NCI-H2171 treated with DMSO at 0.1 percent for 48 hours (cell line): ENCODE results near the gene ZNG1F.
"Not testable (repeated sequence)": the region's sequence is repeated elsewhere in the genome, so short reads cannot be mapped to it uniquely, and the experiment has no call there.

ENCODE experiments used
- DNase-seq: peaks from one replicate; lab custom pipeline; 2025; lab: John Stamatoyannopoulos, UW

The ZNG1F gene

DNA sequence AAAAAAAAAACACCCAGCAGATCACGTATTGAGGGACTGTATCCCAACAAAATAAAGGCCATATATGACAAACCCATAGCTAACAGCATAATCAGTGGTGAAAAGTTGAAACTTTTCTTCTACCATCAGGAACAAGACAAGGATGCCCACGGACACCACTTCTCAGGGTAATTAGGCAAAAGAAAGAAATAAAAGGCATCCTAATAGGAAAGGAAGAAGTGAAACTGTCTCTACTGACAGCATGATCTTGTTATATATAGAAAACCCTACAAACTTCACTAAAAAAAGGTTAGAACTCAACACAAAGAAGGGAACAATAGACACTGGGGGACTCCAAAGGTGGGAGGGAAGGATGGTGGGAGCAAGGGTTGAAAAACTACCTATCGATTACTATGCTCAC, 102.9 kb downstream of the ZNG1F start:
- not testable (repeated sequence) for DNase-seq

DNA sequence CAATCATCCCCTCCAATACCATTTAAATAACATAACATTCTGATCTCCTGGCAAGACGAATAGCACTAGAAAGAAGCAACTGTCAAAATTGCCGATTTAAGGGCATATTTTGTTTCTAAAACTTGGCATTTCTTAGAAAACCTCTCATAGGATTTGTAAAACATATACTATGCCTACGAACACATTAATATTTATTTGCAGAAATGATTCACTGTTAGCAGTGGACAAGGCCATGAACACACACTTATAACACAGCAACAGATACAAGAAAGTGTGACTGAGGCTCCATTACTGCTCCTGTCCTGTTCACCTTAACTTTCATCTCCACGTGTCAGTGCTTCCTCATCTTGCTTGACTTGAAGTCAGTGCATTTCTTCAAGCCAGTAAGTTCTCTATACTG, 106.8 kb downstream of the ZNG1F start:
- not testable (repeated sequence) for DNase-seq
